Suppressor macrophage treated with lipopolysaccharide for 4 hours (primary cell): ENCODE results near the gene SNX4.
"Not testable (repeated sequence)": the region's sequence is repeated elsewhere in the genome, so short reads cannot be mapped to it uniquely, and the experiment has no call there.

Experiments
- DNase-seq: peaks from one replicate; pipeline ENCODE4 v3.0.0-alpha.2; 2020

Gene SNX4

GRCh38 chr3:125461896-125462295 lies 58.1 kb downstream of the SNX4 start:
- no peak for DNase-seq

GRCh38 chr3:125460233-125460632 lies 59.8 kb downstream of the SNX4 start:
- DNase-seq = no peak

GRCh38 chr3:125443923-125444322 lies 76.1 kb downstream of the SNX4 start:
- DNase-seq = peak; percentile 53

GRCh38 chr3:125442506-125442905 lies 77.5 kb downstream of the SNX4 start:
- DNase-seq = peak; percentile 55

GRCh38 chr3:125440970-125441369 lies 79.0 kb downstream of the SNX4 start:
- DNase-seq = no peak

- no peak for DNase-seq
These were observed 79.4 kb downstream of the SNX4 start for GRCh38 chr3:125440559-125440955.

GRCh38 chr3:125437631-125438435 lies 82.2 kb downstream of the SNX4 start:
- DNase-seq = peak; percentile 69

- DNase-seq = no peak
These were observed 83.1 kb downstream of the SNX4 start for GRCh38 chr3:125436921-125437320.

GRCh38 chr3:125435231-125435630 lies 84.8 kb downstream of the SNX4 start:
- no peak for DNase-seq

GRCh38 chr3:125434582-125435011 lies 85.4 kb downstream of the SNX4 start:
- DNase-seq = peak; percentile 33

- DNase-seq = no peak
These were observed 86.4 kb downstream of the SNX4 start for GRCh38 chr3:125433611-125434041.

- DNase-seq = no peak
These were observed 86.9 kb downstream of the SNX4 start for GRCh38 chr3:125433091-125433534.

- DNase-seq = no peak
These were observed 87.9 kb downstream of the SNX4 start for GRCh38 chr3:125431912-125432790.

GRCh38 chr3:125431391-125431790 lies 88.6 kb downstream of the SNX4 start:
- no peak for DNase-seq

- DNase-seq = no peak
These were observed 91.7 kb downstream of the SNX4 start for GRCh38 chr3:125428216-125428830.

GRCh38 chr3:125418306-125418705 lies 101.7 kb downstream of the SNX4 start:
- DNase-seq = no peak

- no peak for DNase-seq
These were observed 103.8 kb downstream of the SNX4 start for GRCh38 chr3:125416235-125416634.

- DNase-seq = no peak
These were observed 105.3 kb downstream of the SNX4 start for GRCh38 chr3:125414669-125415068.

GRCh38 chr3:125410922-125411321 lies 109.1 kb downstream of the SNX4 start:
- DNase-seq = no peak

GRCh38 chr3:125406070-125406469 lies 113.9 kb downstream of the SNX4 start:
- no peak for DNase-seq

GRCh38 chr3:125405515-125405914 lies 114.5 kb downstream of the SNX4 start:
- DNase-seq = not testable (repeated sequence)

- DNase-seq = no peak
These were observed 116.2 kb downstream of the SNX4 start for GRCh38 chr3:125403789-125404188.

GRCh38 chr3:125402639-125403038 lies 117.4 kb downstream of the SNX4 start:
- DNase-seq = no peak
